H4 (cell line): ENCODE data around the gene CYP4X1. TPM values are rescaled to one million over a fixed set of nuclear protein-coding genes. Genes with fewer than 3 reads are reported as not detected.
A peak's percentile ranks its signal among the peaks of the same experiment; 100 is the strongest.
"Not testable (repeated sequence)": the region's sequence is repeated elsewhere in the genome, so short reads cannot be mapped to it uniquely, and the experiment has no call there.

Experiments
- DNase-seq: peaks from one replicate; pipeline ENCODE4 v3.0.0-alpha.2; 2015; ENCODE audit warnings: low spot score
- total RNA-seq: library from RNA; depleted of rRNA; stranded (reverse); fragments of >200 nt; shearing (Covaris generic); gene quantifications from 2 replicates; pipeline ENCODE4 v1.2.3, GENCODE V29; 2014; rRNA removed

Gene CYP4X1, protein sequence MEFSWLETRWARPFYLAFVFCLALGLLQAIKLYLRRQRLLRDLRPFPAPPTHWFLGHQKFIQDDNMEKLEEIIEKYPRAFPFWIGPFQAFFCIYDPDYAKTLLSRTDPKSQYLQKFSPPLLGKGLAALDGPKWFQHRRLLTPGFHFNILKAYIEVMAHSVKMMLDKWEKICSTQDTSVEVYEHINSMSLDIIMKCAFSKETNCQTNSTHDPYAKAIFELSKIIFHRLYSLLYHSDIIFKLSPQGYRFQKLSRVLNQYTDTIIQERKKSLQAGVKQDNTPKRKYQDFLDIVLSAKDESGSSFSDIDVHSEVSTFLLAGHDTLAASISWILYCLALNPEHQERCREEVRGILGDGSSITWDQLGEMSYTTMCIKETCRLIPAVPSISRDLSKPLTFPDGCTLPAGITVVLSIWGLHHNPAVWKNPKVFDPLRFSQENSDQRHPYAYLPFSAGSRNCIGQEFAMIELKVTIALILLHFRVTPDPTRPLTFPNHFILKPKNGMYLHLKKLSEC
- 0.17 TPM in 1 of 2 replicates, not detected in the other for total RNA-seq

DNA sequence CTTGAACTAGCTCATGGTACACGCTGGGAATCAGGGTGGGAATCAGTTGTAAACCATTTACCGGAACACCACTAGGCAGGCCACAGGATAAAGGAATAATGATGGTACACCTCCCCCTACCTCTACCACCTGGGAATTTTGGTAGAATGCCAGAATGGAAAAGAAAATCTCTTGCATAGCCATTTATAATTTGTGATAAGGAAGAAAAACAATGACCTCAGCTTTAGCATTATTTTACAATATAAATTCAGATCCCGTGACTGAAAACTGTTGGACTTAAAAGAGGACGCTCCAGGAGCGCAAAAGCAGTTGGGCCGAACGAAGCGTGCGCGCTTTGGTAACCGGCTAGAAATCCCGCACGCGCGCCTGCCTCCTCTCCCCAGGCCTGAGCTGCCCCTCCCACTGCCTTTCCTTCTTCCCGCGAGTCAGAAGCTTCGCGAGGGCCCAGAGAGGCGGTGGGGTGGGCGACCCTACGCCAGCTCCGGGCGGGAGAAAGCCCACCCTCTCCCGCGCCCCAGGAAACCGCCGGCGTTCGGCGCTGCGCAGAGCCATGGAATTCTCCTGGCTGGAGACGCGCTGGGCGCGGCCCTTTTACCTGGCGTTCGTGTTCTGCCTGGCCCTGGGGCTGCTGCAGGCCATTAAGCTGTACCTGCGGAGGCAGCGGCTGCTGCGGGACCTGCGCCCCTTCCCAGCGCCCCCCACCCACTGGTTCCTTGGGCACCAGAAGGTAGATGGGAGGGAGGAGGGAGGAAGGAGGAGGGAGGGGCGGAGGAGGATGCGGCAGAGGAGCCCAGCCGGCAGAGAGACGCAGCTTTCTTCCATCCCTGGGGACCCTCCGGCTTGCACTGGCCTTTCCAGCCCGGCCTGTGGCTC lies at the start of gene CYP4X1:
TSS of gene CYP4X1 (plus strand) at position 402 of the 873 bp plus-strand sequence. CDS start at position 551, 149 bp downstream.
- no peak for DNase-seq

- no peak for DNase-seq
Observed at GRCh38 chr1:46983166-46983829, 40.2 kb upstream of the CYP4X1 start.

- DNase-seq: no peak
Observed at GRCh38 chr1:46983830-46984586, 39.5 kb upstream of the CYP4X1 start.

DNA sequence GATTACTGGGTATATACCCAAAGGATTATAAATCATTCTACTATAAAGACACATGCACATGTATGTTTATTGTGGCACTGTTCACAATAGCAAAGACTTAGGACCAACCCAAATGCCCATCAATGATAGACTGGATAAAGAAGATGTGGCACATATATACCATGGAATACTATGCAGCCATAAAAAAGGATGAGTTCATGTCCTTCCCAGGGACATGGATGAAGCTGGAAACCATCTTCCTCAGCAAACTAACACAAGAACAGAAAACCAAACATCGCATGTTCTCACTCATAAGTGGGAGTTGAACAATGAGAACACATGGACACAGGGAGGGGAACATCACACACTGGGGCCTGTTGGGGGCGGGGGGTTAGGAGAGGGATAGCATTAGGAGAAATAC lies 32.9 kb upstream of the CYP4X1 start:
- not testable (repeated sequence) for DNase-seq

- no peak for DNase-seq
Observed at GRCh38 chr1:46991083-46991923, 32.2 kb upstream of the CYP4X1 start.

DNA sequence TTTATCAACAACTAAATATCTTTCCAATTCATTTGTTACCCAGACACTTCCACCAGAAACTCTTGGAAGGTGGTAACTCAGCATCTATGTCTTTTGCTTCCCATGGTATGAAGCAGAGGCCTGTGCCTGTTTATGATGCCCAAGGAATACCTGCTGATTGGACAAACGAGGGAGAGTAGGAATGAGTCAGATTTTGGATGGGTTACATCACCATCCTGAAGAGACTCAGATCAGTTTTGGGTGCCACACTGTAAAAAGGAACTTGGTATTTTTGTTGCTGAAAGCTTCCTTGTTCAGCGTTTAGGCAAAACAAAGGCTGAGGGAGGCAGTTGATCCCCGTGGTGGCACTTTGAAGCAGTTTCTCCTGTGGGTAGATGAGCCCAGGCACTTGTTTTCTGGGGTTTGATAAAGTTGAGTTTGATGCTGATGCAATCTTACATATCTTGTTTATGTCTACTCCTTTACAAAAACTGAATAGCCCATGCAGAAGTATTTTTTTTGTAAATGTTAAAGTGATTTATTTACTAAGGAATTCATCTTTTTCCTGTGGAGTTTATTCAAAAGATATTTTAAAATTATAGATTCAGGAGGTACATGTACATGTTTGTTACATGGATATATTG lies 26.7 kb upstream of the CYP4X1 start:
- DNase-seq: no peak

GRCh38 chr1:47002211-47002610 lies 21.3 kb upstream of the CYP4X1 start:
- DNase-seq: no peak

DNA sequence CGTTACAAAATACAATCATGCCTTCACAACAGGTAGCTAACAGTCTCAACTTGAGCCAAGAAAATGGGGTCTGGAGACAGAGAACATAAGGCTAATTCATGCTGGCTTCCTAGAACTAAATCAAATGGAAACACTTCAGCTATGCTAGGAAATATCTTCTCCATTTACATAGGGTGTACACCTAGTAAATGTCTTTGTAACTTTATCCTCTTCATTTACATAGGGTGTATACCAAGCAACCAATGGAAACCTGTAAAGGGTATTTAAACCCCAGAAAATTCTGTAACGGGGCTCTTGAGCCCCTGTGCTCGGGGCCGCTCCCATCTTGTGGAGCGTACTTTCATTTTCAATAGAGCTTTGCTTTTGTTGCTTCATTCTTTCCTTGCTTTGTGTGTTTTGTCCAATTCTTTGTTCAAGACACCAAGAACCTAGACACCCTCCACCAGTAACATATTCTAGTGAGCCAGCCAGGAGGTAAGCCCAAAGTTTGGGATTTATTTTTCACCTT lies 19.5 kb upstream of the CYP4X1 start:
- no peak for DNase-seq

DNA sequence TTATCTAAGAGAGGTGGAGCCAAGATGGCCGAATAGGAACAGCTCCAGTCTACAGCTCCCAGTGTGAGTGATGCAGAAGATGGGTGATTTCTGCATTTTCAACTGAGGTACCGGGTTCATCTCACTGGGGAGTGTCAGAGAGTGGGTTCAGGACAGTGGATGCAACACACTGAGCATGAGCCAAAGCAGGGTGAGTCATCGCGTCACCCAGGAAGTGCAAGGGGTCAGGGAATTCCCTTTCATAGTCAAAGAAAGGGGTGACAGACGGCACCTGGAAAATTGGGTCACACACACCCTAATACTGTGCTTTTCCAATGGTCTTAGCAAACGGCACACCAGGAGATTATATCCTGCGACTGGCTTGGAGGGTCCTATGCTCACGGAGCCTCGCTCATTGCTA lies 17.0 kb upstream of the CYP4X1 start:
- not testable (repeated sequence) for DNase-seq

DNA sequence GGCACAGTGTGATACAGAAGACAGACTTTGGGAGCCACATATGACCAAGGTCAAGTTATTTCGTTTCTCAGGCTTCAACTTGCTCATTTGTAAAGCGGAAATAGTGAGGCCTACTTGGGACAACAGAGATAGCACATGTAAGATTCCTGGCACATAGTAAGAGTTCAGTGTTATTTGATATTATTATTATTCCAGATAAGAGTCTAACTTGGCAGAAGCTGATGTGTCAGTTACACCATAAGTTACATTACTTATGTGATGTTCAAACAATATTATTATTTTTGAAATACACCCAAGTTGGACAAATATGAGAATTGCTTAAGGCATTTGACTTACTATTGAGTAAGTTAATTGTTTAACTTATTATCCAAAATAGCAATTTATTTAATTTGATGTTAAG lies 10.2 kb upstream of the CYP4X1 start:
- no peak for DNase-seq

GRCh38 chr1:47021070-47021469 lies 2.4 kb upstream of the CYP4X1 start:
- DNase-seq: no peak

GRCh38 chr1:47024141-47024801 lies 802 bp downstream of the CYP4X1 start:
- DNase-seq: no peak

- no peak for DNase-seq
Observed at GRCh38 chr1:47030170-47030805, 6.8 kb downstream of the CYP4X1 start.

- peak; percentile 73 for DNase-seq
Observed at GRCh38 chr1:47031059-47031458, 7.6 kb downstream of the CYP4X1 start.

DNA sequence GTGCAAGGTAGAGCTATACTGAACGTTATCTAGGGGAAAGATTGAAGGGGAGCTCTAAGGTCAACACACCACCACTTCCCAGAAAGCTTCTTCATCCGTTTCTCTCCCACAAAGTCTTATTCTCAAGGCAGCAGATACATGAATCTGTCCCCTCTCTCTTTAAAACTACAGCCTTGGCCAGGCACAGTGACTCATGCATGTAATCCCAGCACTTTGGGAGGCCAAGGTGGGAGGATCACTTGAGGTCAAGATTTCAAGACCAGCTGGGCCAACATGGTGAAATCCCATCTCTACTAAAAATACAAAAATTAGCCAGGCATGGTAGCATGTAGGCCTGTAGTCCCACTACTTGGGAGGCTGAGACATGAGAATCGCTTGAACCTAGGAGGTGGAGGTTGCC lies 8.1 kb downstream of the CYP4X1 start:
- DNase-seq: peak; percentile 24

- no peak for DNase-seq
Observed at GRCh38 chr1:47036764-47037163, 13.3 kb downstream of the CYP4X1 start.

GRCh38 chr1:47059376-47059775 lies 35.9 kb downstream of the CYP4X1 start:
- no peak for DNase-seq

DNA sequence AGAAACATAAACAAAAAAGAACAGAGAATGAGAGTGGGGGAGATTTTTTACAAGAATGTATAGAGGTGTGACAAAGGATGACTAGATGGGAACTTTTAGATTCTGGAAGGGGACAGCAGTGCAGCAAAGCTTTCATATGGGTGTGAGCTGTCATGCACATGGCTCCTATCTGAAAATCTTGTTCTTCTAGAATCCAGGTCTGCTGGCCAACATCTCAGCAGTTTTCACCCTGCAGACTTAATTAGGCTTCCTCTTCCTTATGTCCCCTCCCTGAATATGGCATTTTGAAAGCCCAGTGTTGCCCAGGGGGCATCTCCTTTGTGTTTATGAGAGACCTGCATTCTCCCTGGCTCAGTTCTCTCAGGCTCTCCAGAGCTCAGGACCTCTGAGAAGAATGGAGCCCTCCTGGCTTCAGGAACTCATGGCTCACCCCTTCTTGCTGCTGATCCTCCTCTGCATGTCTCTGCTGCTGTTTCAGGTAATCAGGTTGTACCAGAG lies 43.7 kb downstream of the CYP4X1 start, which contains the start of gene CYP4Z1:
TSS of gene CYP4Z1 (plus strand) at position 135 of the 498 bp plus-strand sequence. CDS start at position 395, 260 bp downstream.
- DNase-seq: no peak
